ENCODE results near the gene LCOR.
"Not testable (repeated sequence)": the region's sequence is repeated elsewhere in the genome, so short reads cannot be mapped to it uniquely, and the experiment has no call there.

LCOR gene

GRCh38 chr10:96943161-96943560 lies 111.1 kb downstream of the LCOR start:
- not testable (repeated sequence) for DNase-seq

DNA sequence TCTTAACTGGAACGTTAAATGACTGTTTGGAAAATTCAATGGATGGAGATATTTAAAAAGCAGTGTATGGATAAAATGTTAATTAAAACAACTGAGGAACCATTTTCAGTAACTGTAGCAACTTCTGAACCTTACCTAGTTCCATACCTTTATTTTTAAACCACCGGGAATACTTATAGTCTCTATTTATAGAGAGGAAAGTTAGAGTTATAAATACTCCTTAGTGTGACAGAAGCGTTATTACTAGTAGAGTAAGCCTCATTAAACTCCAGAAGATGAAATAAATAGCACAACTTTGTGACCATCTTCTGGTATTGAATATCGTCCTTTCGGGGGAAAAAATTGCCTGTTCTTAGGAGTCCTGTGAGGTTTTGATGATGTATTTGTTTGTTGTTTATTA lies 114.9 kb downstream of the LCOR start:
- no peak for DNase-seq

DNA sequence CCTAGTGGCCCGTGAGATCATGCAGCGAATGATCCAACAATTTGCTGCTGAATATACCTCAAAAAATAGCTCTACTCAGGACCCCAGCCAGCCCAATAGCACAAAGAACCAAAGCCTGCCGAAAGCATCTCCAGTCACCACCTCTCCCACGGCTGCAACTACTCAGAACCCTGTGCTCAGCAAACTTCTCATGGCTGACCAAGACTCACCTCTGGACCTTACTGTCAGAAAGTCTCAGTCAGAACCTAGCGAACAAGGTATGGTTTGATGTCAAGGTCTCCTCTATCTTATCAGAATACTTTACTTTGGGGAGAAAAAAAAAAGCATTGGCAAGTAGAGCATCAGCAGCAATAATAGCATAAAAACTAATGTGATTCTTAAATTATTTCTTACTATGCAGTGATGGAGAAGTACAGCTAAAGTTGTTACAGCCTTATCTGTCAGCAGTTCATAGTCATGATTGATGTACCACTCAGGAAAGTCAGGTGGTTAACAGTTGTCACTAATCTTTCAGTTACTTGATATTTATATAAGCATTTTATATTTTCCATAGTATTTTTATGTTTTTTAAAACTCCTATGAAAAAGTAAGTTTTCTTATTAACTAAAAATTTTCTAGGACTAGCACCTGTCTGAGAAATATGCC lies 117.1 kb downstream of the LCOR start:
- DNase-seq = no peak

GRCh38 chr10:96951954-96952353 lies 119.9 kb downstream of the LCOR start:
- no peak for DNase-seq

GRCh38 chr10:96955794-96956193 lies 123.7 kb downstream of the LCOR start:
- no peak for DNase-seq

- DNase-seq = no peak
These were observed 126.0 kb downstream of the LCOR start for GRCh38 chr10:96958071-96958470.

DNA sequence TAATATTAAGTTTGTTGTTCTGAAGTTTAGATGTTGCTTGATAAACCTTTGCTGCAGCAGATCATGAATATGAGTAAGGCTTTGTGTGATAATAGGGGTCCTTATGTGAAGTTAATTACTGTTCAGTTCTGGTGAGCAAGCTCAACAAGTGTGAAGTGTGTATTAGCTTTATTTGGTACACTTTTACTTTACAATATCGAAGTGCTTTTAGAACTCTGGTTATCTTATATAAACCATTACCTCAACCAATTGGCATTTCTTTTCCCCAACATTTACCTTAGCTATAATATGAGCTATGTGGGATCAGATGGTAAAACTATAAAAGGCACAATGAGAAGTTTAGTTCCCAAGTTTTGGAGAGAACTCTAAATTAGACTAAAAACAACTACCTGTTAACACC lies 127.6 kb downstream of the LCOR start:
- no peak for DNase-seq

DNA sequence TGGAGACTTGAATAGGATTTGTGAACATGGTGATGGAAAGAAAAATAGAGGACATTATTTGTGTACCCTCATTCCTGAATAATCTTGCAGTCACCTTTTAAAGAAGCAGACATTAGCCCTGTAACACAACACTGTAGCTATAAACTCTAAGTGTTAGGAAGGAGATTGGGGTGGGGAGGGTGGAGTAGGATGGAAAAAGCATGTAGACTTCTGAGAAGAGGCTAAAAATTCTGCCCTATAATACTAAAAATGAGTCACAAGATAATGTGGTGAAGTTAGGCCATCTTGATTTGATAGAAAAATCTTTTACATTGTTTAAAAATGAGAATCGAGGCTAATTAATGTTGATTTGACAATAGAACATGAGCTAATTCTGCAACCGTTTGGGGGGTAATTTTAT lies 128.8 kb downstream of the LCOR start:
- no peak for DNase-seq

DNA sequence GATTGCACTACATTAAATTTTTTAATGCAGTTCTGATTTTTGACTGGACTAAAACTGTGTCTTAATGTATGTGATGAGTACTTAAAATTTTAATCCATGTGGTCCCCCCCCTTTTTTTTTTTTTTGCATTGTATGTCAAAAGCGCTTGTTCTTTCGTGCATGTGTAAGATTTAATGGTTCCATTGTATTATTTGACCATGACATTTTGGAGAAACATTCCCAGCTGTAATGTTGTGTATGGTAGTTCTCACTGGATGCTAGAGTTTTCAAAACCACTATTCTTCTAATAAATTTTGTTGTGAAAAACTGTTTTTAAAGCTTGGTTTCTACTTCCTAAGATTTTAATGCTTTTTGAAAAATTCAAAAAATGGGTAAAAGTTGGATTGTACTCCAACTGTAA lies 132.0 kb downstream of the LCOR start:
- DNase-seq = no peak

DNA sequence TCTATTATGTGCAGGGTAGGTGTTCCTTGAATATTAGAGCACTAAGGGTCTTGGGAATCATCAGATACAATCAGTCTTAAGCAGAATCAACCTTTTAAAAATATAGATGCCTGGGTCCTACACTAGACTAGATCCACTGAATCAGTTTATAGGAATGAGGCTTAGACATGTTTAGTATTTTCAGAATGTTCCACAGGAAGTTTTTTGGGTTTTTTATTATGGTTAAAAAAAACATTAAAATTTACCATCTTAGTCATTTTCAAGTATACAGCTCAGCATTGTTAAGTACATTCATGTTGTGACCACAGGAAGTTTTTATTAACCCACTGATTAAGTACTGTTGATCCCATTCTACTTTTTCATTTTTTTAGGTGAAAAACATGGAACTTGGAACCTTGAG lies 135.7 kb downstream of the LCOR start:
- no peak for DNase-seq

GRCh38 chr10:96968682-96969423 lies 136.8 kb downstream of the LCOR start:
- DNase-seq = no peak

- DNase-seq = no peak
These were observed 139.2 kb downstream of the LCOR start for GRCh38 chr10:96971324-96971723.

DNA sequence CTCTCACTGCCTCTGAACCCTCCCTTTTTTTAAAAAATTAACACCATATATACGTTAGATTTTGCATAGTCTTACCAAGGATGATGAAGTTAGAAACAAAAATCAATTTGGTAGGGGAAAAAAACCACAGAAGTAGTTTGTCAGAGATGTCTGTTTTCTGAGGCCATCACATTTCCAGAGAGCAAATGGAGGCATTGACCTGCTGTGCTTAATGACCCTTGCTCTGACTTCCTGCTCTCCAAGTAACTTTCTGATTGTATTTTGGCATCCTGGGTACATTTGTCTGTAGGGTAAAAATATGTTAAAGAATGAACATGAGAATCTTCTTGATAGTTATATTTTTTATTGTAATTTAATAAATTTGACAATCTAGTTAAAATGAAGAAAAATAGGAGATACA lies 140.2 kb downstream of the LCOR start:
- DNase-seq = no peak

- no peak for DNase-seq
These were observed 142.0 kb downstream of the LCOR start for GRCh38 chr10:96973809-96974747.

DNA sequence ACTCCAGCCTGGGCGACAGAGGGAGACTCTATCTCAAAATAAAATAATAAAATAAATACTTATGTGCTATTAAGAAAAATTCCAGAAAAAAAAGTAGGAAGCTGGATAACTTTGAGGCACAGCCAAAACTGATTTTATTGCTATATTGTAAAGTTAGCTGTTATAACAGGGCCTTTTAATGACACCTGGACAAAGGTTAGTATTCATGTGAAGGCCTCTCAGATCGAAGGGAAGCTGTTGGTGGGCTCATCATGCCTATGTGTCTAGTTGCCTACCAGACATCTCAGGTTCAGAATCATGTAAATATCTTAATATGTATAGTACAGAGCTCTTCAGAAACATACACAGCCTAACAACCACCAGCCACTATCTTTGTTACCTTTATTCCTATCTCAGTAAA lies 143.0 kb downstream of the LCOR start:
- no peak for DNase-seq

GRCh38 chr10:96978621-96979154 lies 146.6 kb downstream of the LCOR start:
- no peak for DNase-seq

DNA sequence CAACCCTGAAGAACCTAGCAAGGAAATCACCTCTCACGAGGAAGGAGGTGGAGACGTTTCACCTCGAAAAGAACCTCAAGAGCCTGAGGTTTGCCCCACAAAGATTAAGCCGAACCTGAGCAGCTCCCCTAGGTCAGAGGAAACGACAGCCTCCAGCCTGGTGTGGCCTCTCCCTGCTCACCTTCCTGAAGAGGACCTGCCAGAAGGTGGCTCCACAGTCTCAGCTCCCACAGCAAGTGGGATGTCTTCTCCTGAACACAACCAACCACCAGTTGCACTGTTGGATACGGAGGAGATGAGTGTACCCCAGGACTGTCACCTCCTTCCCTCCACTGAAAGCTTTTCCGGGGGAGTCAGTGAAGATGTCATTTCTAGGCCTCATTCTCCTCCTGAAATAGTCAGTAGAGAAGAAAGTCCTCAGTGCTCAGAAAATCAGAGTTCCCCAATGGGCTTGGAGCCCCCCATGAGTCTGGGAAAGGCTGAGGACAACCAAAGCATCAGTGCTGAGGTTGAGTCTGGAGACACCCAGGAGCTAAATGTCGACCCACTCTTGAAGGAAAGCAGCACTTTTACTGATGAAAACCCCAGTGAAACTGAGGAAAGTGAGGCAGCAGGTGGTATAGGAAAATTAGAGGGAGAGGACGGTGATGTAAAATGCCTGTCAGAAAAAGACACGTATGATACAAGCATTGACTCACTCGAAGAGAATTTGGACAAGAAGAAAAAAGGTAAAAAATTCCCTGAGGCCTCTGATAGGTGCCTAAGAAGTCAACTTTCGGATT lies 150.2 kb downstream of the LCOR start:
- no peak for DNase-seq

GRCh38 chr10:96984541-96985131 lies 152.5 kb downstream of the LCOR start:
- DNase-seq = no peak

- no peak for DNase-seq
These were observed 154.2 kb downstream of the LCOR start for GRCh38 chr10:96986200-96986856.

- no peak for DNase-seq
These were observed 155.2 kb downstream of the LCOR start for GRCh38 chr10:96987141-96987841.

GRCh38 chr10:96987842-96988175 lies 155.7 kb downstream of the LCOR start:
- no peak for DNase-seq
